GM12891 (cell line): ENCODE data around the gene NCR1.

ENCODE experiments used
- PAX5 ChIP-seq: IDR thresholded peaks from 2 replicates; pipeline ENCODE4 v1.6.1; 2011; ENCODE audit warnings: low read length, moderate library complexity, mild to moderate bottlenecking; ENCODE audit not compliant: insufficient read depth, severe bottlenecking
- POLR2A ChIP-seq: IDR thresholded peaks from 2 replicates; pipeline ENCODE4 v1.6.1; 2011; ENCODE audit warnings: low read depth, low read length, control low read depth
- POLR2AphosphoS5 ChIP-seq: IDR thresholded peaks from 2 replicates; pipeline ENCODE4 v1.6.1; 2011; ENCODE audit warnings: low read depth, low read length, control low read depth
- POU2F2 ChIP-seq: IDR thresholded peaks from 2 replicates; pipeline ENCODE4 v1.6.1; 2011; ENCODE audit warnings: low read depth, mild to moderate bottlenecking, control low read depth, low read length, moderate library complexity
- SPI1 ChIP-seq: IDR thresholded peaks from 2 replicates; pipeline ENCODE4 v1.6.1; 2011; ENCODE audit warnings: low read depth, low read length, control low read depth
- TAF1 ChIP-seq: IDR thresholded peaks from 2 replicates; pipeline ENCODE4 v1.6.1; 2011; ENCODE audit warnings: low read depth, low read length, control low read depth

DNA sequence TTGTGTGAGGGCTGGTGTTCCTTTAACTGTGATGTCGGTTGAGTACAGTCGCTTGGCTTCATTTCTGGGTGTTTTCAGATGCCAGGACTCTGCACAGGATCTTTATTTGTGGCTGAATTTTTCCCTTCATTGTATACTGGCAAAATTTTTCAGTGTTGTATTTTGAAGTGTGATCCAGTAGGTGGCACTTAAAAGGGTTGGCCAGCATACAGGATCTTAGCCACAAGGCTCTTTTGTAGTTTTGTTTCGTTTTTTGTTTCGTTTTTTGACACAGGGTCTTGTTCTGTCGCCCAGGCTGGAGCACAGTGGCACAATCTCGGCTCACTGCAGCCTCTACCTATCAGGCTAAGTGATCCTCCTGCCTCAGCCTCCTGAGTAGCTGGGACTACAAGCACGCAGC lies 23.2 kb upstream of the NCR1 start:
- TF ChIP-seq TAF1 (0 out of 2 replicates have a peak, but pooled peaks have one; percentile 20), POLR2A (no peak), PAX5 (no peak), POLR2AphosphoS5 (no peak), POU2F2 (no peak), SPI1 (no peak)
